NCI-H2227 treated with DMSO at 0.1 percent for 48 hours (cell line): ENCODE data around the gene MLPH.

Experiments
- DNase-seq: peaks from one replicate; lab custom pipeline; 2025; lab: John Stamatoyannopoulos, UW

The MLPH gene

DNA sequence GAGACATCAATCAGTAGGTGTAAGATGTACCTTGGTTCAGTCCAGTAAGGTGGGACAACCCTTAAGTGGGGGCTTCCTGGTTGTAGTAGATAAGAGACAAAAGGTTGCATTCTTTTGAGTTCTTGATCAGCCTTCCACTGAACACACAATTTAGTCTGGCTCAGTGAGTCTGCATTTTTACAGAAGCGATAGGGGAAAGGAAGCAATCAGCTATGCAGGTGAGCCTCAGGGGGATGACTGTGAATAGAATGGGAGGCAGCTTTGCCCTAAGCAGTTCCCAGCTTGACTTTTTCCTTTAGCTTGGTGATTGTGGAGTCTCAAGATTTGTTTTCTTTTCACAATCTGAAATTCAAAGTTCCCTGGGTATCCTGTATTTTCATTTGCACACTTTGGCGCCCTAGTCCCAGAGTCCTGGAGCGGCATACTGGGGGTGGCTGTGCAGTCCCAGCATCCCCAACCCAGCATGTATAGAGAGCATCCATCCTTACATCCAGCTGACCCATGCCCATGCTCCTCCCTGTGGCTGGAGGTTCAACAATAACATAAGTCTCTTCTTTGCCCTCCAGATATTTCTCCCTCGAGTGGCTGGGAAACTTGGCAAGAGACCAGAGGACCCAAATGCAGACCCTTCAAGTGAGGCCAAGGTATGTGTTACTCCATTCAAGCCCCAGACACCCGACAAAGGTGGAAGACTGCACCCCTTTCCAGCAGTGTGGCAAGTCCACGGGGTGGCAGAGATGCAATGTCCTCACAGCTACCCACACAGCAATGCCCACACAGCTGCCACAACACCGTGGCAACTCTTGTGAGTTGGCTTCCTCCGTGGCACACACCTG, 59.2 kb downstream of the MLPH start:
- no peak for DNase-seq

GRCh38 chr2:237546876-237547395, 59.9 kb downstream of the MLPH start:
- DNase-seq: no peak

GRCh38 chr2:237547841-237548416, 60.9 kb downstream of the MLPH start:
- no peak for DNase-seq

DNA sequence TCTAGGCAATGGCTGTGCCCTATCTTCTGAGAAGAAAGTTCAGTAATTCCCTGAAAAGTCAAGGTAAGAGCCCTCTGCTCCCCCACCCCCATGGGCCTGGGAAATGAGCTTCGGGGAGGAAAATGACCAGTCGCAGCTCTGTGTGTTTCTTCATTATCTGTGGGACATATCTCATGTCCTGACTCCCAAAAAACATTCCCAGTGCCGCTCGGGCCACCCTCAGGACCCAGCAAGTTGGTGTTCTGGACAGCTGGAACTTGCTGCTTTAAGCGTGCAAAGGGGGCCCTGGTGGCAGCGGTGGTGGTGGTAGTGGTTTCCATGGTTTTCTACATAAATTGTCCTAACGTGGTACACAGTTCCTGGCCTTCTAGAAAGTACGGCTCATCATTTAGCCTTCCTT, 62.2 kb downstream of the MLPH start:
- no peak for DNase-seq

DNA sequence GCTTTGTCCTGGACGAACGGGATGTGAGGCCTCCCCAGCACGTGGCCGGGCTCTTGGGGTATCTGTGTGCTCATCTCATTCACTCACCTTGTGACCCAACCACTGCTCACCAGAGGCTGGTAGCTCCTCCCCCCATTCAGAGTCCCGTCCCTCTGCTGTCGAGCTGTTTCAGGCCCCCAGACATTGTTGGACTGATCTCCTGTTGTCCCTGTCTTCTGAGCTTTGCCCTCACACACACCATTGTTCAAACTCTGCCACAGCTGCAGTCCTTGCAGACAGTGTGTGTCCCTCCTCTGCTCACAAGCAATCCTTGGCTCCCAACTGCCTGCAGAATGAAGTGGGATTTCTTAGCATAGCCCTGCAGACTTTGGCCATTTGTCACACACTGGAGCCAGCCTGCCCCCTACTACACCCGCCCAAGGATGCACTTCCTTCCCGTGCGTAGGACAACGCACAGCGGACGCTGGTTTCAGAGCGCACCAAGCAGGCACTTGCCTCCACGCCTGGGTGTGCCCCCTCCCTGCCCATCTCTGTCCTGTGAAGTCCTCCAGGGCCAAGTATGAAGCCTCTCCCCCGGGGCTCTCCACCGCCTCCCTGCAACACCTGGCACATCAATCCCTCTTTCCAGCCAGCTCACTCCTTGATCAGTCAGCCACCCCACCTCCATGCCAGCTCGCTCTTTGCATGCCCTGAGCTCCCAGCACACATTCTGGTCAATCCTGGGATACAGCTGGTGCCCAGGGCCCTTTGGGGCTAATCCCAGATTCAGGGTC, 62.8 kb downstream of the MLPH start:
- DNase-seq: no peak

DNA sequence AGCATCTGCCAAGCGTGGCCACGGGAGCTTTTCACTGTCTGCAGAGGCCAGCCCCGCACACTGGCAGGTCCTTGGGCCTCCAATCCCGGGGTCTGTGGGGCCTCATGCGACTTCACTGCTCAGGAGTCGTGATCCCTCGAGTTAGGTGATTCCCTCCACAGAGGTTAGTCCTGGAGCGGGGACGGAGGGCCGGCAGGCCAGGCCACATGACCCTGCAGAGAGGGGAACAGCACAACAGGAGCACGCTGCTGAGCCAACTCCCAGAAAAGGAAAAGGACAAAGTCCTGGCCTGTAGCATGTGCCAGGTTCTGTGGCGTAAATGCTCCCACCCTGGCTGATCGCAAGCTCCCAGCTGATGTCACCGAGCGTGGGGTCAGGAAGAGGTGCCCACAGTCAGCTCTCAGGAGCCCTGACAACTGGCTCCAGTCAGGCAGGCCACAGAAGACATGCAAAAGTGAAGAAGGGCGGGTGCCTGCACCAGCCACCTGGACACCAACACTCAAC, 64.1 kb downstream of the MLPH start:
- DNase-seq: no peak

DNA sequence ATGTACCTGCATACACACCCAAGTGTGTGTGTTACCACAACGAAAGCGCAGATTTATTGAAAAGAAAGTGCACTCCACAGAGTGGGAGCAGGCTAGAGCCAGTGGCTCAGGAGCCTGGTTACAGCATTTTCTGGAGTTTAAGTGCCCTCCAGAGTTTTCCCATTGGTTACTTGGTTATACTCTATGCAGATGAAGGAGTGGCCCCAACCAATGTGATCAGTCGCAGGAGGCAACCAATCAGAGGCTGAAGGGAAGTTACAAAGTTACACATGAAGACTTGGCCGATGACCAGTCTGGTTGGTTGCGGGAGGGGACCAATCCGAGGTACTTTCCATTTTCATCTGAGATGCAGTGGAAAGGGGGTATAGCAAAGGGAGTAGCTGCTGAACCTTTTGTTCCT, 65.9 kb downstream of the MLPH start:
- DNase-seq: no peak

- no peak for DNase-seq
Observed at GRCh38 chr2:237553948-237554347, 66.9 kb downstream of the MLPH start.

DNA sequence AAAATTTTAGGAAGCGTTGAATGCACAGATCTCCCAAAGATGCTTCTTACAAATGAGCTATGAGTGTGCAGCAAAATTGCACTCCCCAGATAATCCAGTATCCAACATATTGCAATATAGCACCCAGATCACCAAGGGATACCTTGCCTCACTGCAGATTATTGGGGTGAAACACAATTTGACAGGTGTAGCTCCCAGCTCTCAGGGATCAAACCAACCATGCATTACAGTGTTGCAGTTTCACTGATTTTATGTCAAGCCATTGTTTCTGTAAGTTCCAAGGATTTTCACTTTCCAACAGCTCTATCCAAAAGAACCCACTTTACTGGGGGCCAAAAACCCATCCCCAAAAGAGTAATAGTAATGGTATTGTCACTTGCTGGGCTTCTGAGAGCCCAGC, 68.5 kb downstream of the MLPH start:
- no peak for DNase-seq

DNA sequence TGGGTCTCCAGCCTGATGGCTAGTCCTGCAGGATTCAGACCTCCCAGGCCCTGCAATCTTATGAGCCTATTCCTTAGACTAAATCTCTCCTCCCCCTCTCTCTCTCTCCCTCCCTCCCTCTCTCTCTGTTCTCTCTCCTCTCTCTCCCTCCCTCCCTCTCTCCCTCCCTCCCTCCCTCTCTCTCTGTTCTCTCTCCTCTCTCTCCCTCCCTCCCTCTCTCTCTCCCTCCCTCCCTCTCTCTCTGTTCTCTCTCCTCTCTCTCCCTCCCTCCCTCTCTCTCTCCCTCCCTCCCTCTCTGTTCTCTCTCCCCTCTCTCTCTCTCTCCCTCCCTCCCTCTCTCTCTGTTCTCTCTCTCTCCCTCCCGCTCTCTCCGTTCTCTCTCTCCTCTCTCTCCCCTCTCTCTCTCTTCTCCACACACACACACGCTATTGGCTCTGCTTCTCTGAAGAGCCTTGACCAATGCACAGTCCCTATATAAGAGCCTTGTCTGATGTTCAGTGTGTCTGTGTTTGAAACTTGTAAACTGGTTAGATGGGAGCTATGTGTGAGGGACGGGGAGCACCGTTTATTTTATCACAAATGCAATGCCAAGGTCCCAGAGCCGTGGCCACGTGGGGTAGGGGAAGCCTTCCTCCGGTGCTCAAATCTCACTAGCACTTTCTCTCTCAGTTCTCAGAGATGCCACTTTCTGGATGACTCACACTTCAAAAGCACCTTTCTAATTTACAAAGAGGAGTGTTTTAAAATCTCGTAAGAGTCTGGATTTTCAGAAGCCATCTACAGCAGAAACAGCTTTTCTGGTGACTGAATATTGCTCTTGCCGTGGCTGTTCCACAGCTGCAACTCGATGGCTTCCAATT, 70.0 kb downstream of the MLPH start:
- no peak for DNase-seq

GRCh38 chr2:237557633-237558015, 70.6 kb downstream of the MLPH start:
- no peak for DNase-seq

- DNase-seq: no peak
Observed at GRCh38 chr2:237558961-237559641, 72.0 kb downstream of the MLPH start.

- no peak for DNase-seq
Observed at GRCh38 chr2:237561221-237561620, 74.2 kb downstream of the MLPH start.

DNA sequence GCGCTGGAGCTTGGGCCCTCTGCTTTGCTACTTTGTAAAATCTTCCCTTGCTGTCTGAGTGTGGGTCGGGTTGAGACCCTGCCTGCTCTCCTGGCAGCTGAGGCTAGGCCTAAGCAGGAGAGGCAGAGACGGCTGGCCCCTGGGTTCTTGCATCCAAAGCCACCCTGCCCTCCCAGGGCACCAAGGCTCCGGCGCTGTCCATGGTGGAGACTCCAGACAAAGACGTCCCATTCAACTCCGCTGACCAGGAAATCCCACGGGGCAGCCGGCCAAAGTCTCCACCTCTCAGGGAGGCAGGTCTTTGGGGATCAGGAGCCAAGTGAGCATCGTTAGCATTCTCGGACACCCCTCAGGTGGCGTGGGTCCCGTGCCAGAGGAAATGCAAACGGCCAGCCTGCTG, 76.8 kb downstream of the MLPH start:
- DNase-seq: no peak

DNA sequence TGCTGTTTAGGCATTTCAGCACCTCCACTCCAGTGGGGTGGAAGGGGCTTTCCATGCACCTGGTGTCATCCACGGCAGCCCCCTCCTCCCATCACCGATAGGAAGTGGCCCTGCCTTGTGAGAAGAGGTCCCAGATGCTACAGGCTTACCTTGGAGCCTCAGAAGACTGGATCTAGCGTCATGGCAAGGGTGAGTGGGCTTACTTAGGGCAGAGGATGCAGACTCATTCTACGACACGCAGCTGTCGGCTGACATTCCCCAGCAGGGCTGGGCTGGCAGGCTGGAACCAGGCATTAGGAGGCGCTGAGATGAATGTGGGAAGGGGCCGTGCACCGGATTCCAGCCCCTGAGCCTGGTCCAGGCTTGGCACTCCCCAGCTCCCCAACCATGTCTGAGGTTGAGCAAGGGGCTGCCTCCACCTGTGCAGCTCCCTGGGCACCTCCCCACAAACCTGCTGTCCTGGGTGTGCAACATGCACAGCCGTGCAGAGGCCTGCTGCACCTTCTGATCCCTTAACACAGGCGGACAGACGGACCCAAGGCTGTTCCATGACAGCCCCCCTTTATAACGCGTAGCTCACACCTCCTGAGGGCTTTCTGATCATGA, 77.6 kb downstream of the MLPH start:
- DNase-seq: no peak

GRCh38 chr2:237565974-237566373, 78.9 kb downstream of the MLPH start:
- no peak for DNase-seq

DNA sequence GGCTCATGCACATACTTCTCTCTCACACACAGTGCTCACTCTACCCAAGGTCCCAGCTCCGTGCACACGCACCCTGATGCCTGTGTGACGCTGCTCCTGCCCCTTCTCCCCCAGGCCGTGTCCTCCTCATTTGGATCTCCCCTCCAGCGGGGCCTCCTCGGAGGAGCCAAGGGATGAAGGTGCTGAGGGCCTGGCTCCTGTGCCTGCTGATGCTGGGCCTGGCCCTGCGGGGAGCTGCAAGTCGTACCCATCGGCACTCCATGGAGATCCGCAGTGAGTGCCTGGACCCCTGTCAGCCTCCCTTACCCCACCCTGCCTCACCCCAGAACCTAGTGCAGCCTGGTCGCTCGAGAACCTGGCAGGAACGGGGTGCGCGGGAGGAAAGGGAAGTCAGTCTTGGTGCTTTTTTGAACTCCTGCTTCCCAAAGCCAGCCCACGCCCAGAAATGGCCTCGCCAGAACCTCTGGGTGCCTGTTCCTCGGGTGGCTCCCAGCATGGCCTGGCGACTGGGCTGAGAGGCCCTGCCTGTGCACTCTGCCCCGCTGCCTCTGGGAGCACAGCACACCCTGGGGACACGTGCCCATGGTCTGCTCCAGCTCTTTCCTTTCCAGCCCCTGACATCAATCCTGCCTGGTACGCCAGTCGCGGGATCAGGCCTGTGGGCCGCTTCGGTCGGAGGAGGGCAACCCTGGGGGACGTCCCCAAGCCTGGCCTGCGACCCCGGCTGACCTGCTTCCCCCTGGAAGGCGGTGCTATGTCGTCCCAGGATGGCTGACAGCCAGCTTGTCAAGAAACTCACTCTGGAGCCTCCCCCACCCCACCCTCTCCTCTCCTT, 79.6 kb downstream of the MLPH start, which contains the start of gene PRLH:
TSS of gene PRLH (plus strand) at position 174 of the 835 bp plus-strand sequence. CDS start at position 174, 0 bp downstream.
- DNase-seq: no peak

GRCh38 chr2:237567276-237568029, 80.4 kb downstream of the MLPH start:
- DNase-seq: no peak

DNA sequence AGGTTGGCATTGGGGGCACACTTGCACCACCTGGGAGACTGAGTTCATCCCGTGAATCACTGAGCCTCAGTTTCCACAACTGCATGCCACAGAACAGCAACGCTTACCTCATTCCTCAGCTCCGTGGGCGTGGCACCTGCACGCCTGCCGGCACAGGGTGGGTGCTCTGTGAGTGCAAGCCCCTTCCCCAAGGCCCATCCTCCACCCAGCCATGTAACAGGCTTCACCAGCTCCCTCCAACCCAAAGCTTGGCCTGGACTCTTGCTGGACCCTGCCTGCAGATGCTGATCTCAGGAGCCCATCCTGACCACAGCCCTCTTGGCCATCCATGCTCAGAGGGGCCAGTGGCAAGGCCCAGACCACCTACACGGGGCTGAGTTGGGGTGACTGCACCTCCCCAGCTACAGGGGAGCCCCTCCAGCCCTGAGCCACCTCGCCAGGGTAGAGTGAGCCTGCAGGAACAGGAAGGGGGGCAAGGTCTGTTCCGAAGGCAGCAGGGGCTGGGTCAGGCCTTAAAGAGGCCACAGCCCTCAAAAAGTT, 81.1 kb downstream of the MLPH start:
- DNase-seq: no peak
